K562 (cell line): ENCODE results near the gene NRCAM. TPM values are rescaled to one million over a fixed set of nuclear protein-coding genes. Genes with fewer than 3 reads are reported as not detected.

Experiments used
- BACH1 ChIP-seq: fragments of 200-800 bp; sonication (Bioruptor generic); IDR thresholded peaks from 2 replicates; pipeline ENCODE4 v1.6.1; 2016; ENCODE audit warnings: missing genetic modification characterization, missing compliant biosample characterization
- PBX2 ChIP-seq, 2 experiments: IDR thresholded peaks in 1 of 2; conservative IDR thresholded peaks in 1 of 2; 2 replicates each; pipeline ENCODE4 v1.6.1; 2016; ENCODE audit warnings: low read depth in 2 of 2, mild to moderate bottlenecking in 1 of 2, missing compliant biosample characterization in 1 of 2, missing genetic modification characterization in 1 of 2, moderate library complexity in 1 of 2
- RAD21 ChIP-seq, 2 experiments: fragments of 250-450 bp in 1 of 2; fragments of 450-650 bp in 1 of 2; sonication (Bioruptor Pico) in 1 of 2; formaldehyde crosslinking in 1 of 2; IDR thresholded peaks in 1 of 2; conservative IDR thresholded peaks in 1 of 2; 2 replicates each; pipeline versions ENCODE4 v1.4.0 to v1.8.0; 2020 to 2022; ENCODE audit warnings: mild to moderate bottlenecking in 2 of 2, moderate library complexity in 1 of 2
- ZBTB8A ChIP-seq: fragments of 450-650 bp; IDR thresholded peaks from 2 replicates; pipeline ENCODE4 v1.6.1; 2018; ENCODE audit warnings: mild to moderate bottlenecking, moderate library complexity; ENCODE audit not compliant: partially characterized antibody
- ZNF263 ChIP-seq: sonication (generic); formaldehyde crosslinking; IDR thresholded peaks from 2 replicates; pipeline ENCODE4 v1.8.0; 2022; ENCODE audit warnings: mild to moderate bottlenecking, missing genetic modification reagents, borderline replicate concordance
- ZNF583 ChIP-seq: fragments of 250-450 bp; sonication (Bioruptor Pico); IDR thresholded peaks from 2 replicates; pipeline ENCODE4 v1.4.0; 2020
- polyA plus RNA-seq, 8 experiments: library from polyadenylated mRNA; depleted of rRNA in 4 of 8; stranded (reverse) in 5 of 8; unstranded in 3 of 8; fragments of >200 nt; fragmentation: Nextera tagmentation in 2 of 8; fragmentation: Illumina TruSeq in 1 of 8; extraction: Ambion mirVana in 2 of 8; extraction: Trizol in 1 of 8; gene quantifications; 2 replicates each; pipeline versions ENCODE4 v1.2.1 to v1.2.3, GENCODE V29; 2011 to 2014; ENCODE audit warnings: inconsistent platforms in 1 of 8, missing spikeins in 1 of 8
- total RNA-seq, 7 experiments: library from RNA; depleted of rRNA in 6 of 7; stranded (reverse); fragments of >200 nt in 6 of 7; fragmentation: Illumina TruSeq in 2 of 7; extraction: Trizol in 2 of 7; gene quantifications; 2 replicates each; pipeline versions ENCODE4 v1.2.1 to v1.2.3, GENCODE V29; 2011 to 2021; ENCODE audit warnings: low replicate concordance in 1 of 7
- TF ChIP-seq, protein P1 (sequence below): fragments of 450-650 bp; formaldehyde crosslinking; IDR thresholded peaks from 2 replicates; pipeline ENCODE4 v1.4.0; 2020; ENCODE audit warnings: mild to moderate bottlenecking, mixed read lengths
- TF ChIP-seq, protein P2 (sequence below): fragments of 250-450 bp; sonication (Bioruptor Pico); IDR thresholded peaks from 2 replicates; pipeline ENCODE4 v1.5.0; 2021

Gene NRCAM
- total and polyA plus RNA-seq, 9 of the 15 experiments (the other 6 are each of a cell fraction or from before 2014, with no cell fraction given) = 0.03 to 0.54 (median 0.12) TPM; not detected in 1

GRCh38 chr7:108314551-108314950 lies 141.7 kb downstream of the NRCAM start (continued):
- TF ChIP-seq PBX2 (CRISPR knock-in tag; IDR thresholded peaks at IDR 0.05; ENCODE audit: low read depth) (no peak), PBX2 (tag; conservative IDR thresholded peaks at IDR 0.05; ENCODE audit: low read depth) (no peak), ZNF583 (no peak), RAD21 (CRISPR knock-in tag; conservative IDR thresholded peaks at IDR 0.05 in 1 of 2, IDR thresholded peaks at IDR 0.05 in 1 of 2) (no peak), BACH1 (tag) (no peak), ZBTB8A (no peak), ZNF263 (CRISPR knock-in tag) (no peak)
- TF ChIP-seq, protein P1, sequence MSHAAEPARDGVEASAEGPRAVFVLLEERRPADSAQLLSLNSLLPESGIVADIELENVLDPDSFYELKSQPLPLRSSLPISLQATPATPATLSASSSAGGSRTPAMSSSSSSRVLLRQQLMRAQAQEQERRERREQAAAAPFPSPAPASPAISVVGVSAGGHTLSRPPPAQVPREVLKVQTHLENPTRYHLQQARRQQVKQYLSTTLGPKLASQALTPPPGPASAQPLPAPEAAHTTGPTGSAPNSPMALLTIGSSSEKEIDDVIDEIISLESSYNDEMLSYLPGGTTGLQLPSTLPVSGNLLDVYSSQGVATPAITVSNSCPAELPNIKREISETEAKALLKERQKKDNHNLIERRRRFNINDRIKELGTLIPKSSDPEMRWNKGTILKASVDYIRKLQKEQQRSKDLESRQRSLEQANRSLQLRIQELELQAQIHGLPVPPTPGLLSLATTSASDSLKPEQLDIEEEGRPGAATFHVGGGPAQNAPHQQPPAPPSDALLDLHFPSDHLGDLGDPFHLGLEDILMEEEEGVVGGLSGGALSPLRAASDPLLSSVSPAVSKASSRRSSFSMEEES (CRISPR knock-in tag) = no peak
- TF ChIP-seq, protein P2, sequence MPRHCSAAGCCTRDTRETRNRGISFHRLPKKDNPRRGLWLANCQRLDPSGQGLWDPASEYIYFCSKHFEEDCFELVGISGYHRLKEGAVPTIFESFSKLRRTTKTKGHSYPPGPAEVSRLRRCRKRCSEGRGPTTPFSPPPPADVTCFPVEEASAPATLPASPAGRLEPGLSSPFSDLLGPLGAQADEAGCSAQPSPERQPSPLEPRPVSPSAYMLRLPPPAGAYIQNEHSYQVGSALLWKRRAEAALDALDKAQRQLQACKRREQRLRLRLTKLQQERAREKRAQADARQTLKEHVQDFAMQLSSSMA = no peak
